Osteoblast (primary cell): ENCODE results near the gene USH2A. TPM values are rescaled to one million over a fixed set of nuclear protein-coding genes. Genes with fewer than 3 reads are reported as not detected.

Experiments
- DNase-seq: peaks from one replicate; pipeline ENCODE4 v3.0.0; 2011; ENCODE audit warnings: low spot score, mixed read lengths; ENCODE audit not compliant: insufficient read length; ENCODE audit errors: missing footprints
- H2AFZ ChIP-seq: 2 replicates; pipeline ENCODE4 v1.6.0; 2011; ENCODE audit warnings: mild to moderate bottlenecking, low read length
- H3K27ac ChIP-seq: 2 replicates; pipeline ENCODE4 v1.5.1; 2011; ENCODE audit warnings: mild to moderate bottlenecking, low read depth, low read length, moderate library complexity
- H3K27me3 ChIP-seq: 2 replicates; pipeline ENCODE4 v1.6.0; 2012; ENCODE audit warnings: mild to moderate bottlenecking, control low read depth, inconsistent platforms, low read length, moderate library complexity; ENCODE audit not compliant: insufficient read depth
- H3K36me3 ChIP-seq: 2 replicates; pipeline ENCODE4 v1.5.1; 2011; ENCODE audit warnings: mild to moderate bottlenecking, low read length, control low read depth, moderate library complexity; ENCODE audit not compliant: insufficient read depth
- H3K4me1 ChIP-seq: 2 replicates; pipeline ENCODE4 v1.5.1; 2011; ENCODE audit warnings: mild to moderate bottlenecking, low read length, control low read depth, moderate library complexity; ENCODE audit not compliant: insufficient read depth
- H3K4me2 ChIP-seq: 2 replicates; pipeline ENCODE4 v1.6.0; 2011; ENCODE audit warnings: mild to moderate bottlenecking, low read length; ENCODE audit not compliant: insufficient read depth
- H3K4me3 ChIP-seq: fragments of 200-600 bp; sonication (generic); 3 replicates; pipeline ENCODE4 v1.5.1; 2012; ENCODE audit warnings: mild to moderate bottlenecking, low read length, inconsistent platforms; ENCODE audit not compliant: insufficient read depth
- H3K79me2 ChIP-seq: 2 replicates; pipeline ENCODE4 v1.6.0; 2012; ENCODE audit warnings: mild to moderate bottlenecking, low read length, control low read depth, inconsistent platforms; ENCODE audit not compliant: insufficient read depth
- H3K9me3 ChIP-seq: 2 replicates; pipeline ENCODE4 v1.5.1; 2011; ENCODE audit warnings: low read depth, low read length, control low read depth
- H4K20me1 ChIP-seq: 2 replicates; pipeline ENCODE4 v1.6.0; 2012; ENCODE audit warnings: mild to moderate bottlenecking, low read length, control low read depth; ENCODE audit not compliant: insufficient read depth
- CTCF ChIP-seq: IDR thresholded peaks from 2 replicates; pipeline ENCODE4 v1.5.1; 2011; ENCODE audit warnings: mild to moderate bottlenecking, low read depth, low read length, moderate library complexity; ENCODE audit errors: extremely low read depth
- total RNA-seq: library from RNA; depleted of rRNA; stranded (reverse); fragments of >200 nt; gene quantifications from 2 replicates; pipeline ENCODE4 v1.2.3, GENCODE V29; 2012

USH2A gene
- total RNA-seq, 1 donor: under 0.01 TPM

DNA sequence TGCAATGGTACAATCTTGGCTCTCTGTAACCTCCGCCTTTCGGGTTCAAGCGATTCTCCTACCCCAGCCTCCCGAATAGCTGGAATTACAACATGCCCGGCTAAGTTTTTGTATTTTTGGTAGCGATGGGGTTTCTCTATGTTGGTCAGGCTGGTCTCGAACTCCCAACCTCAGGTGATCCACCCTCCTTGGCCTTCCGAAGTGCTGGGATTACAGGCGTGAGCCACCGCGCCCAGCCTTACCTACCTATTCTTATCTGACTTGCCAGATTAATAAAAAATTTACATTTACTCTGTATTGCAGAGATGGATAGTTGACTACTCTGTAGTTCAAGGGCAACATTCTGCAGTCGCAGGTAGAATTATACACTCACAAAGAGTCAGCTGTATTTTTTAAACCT lies 496.6 kb downstream of the USH2A start:
- Histone ChIP-seq H3K79me2 (no peaks in the 10 kb centered on the region), H3K4me3 (no peak overlapping the region), H3K9me3 (no peaks in the 10 kb centered on the region), H3K4me2 (no peak overlapping the region), H3K36me3 (no peaks in the 10 kb centered on the region), H3K4me1 (no peaks in the 10 kb centered on the region), H4K20me1 (no peaks in the 10 kb centered on the region), H3K27ac (no peak overlapping the region), H3K27me3 (no peaks in the 10 kb centered on the region), H2AFZ (no peak overlapping the region)
- no peak for TF ChIP-seq CTCF
- no peak for DNase-seq

- Histone ChIP-seq H3K79me2 (no peaks in the 10 kb centered on the region), H3K9me3 (no peaks in the 10 kb centered on the region), H3K4me1 (no peaks in the 10 kb centered on the region), H3K4me3 (no peak overlapping the region), H3K4me2 (no peak overlapping the region), H2AFZ (no peak overlapping the region), H3K27ac (no peak overlapping the region), H3K27me3 (no peaks in the 10 kb centered on the region), H4K20me1 (no peaks in the 10 kb centered on the region), H3K36me3 (no peaks in the 10 kb centered on the region)
- TF ChIP-seq CTCF: no peak
- DNase-seq: no peak
These were observed 500.0 kb downstream of the USH2A start for GRCh38 chr1:215923129-215923824.

DNA sequence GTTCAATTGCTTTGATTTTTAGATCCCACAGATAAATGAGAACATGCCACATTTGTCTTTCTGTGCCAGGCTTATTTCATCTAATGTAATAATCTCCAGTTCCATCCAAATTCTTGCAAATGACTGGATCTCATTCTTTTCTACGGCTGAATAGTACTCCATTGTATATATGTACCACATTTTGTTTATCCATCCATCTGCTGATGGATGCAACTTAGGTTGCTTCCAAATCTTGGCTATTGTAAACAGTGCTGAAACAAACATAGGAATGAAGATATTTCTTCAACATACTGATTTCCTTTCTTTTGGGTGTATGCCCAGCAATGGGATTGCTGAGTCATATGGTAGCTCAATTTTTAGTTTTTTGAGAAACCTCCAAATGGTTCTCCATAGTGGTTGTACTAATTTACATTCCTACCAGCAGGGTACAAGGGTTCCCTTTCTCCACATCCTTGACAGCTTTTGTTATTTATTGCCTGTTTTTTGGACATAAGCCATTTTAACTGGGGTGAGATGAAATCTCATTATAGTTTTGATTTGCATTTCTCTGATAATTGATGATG lies 511.8 kb downstream of the USH2A start:
- Histone ChIP-seq H3K4me2 (no peak overlapping the region), H3K36me3 (no peaks in the 10 kb centered on the region), H3K27ac (no peak overlapping the region), H4K20me1 (no peaks in the 10 kb centered on the region), H3K9me3 (no peaks in the 10 kb centered on the region), H3K4me3 (no peak overlapping the region), H3K4me1 (no peaks in the 10 kb centered on the region), H3K27me3 (no peaks in the 10 kb centered on the region), H3K79me2 (no peaks in the 10 kb centered on the region), H2AFZ (no peak overlapping the region)
- TF ChIP-seq CTCF: no peak
- no peak for DNase-seq

DNA sequence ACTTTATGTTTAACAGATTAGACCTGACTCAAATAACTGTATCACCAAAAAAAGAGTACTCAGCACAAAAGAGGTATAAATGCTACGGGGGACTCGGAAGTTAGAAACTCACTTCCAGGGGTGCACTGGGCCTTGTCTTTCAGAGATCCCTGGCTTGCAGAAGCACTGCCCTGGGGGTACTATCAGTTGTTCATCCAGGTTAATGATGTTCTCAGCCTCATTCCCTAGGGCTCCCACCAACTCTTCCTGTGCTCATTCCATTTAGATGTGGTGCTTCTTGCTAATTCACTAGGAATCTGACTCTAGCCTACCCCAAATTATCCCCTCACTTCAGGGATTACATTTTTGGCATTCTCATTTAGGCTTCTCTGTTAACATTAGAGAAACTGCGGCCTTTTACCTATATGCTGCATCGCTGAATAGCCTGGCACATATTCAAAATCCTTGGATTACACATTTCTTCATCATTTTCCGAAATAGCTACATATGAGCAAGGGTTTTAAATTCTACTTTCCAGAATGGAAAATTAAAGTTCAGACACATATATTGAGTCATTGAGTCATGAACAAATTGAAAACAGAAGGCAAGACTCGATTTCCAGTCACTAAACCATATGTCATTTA lies 517.6 kb downstream of the USH2A start:
- H2AFZ ChIP-seq: no peak overlapping the region
- no peak for DNase-seq

More for the DNA sequence above, 517.6 kb downstream of the USH2A start:
- TF ChIP-seq CTCF: no peak
- Histone ChIP-seq H3K4me2 (no peak overlapping the region), H3K4me3 (no peak overlapping the region), H3K9me3 (no peaks in the 10 kb centered on the region), H3K27ac (no peak overlapping the region), H3K36me3 (no peaks in the 10 kb centered on the region), H3K27me3 (no peaks in the 10 kb centered on the region), H4K20me1 (no peaks in the 10 kb centered on the region), H3K79me2 (no peaks in the 10 kb centered on the region), H3K4me1 (no peaks in the 10 kb centered on the region)
